Brain microvascular endothelial cell (primary cell): Measurements from ENCODE around the gene TRPT1.
A peak's percentile ranks its signal among the peaks of the same experiment; 100 is the strongest.
"Not testable (repeated sequence)": the region's sequence is repeated elsewhere in the genome, so short reads cannot be mapped to it uniquely, and the experiment has no call there.

Experiments
- DNase-seq: peaks from one replicate; pipeline ENCODE4 v3.0.0-alpha.2; 2020
- H3K27ac ChIP-seq: fragments of 250-450 bp; sonication (Bioruptor Pico); 2 replicates; pipeline ENCODE4 v1.5.1; 2020; ENCODE audit warnings: mild to moderate bottlenecking, moderate library complexity
- H3K27me3 ChIP-seq: fragments of 250-450 bp; sonication (Bioruptor Pico); replicated peaks from 2 replicates; pipeline ENCODE4 v1.5.1; 2020; ENCODE audit warnings: mild to moderate bottlenecking
- H3K36me3 ChIP-seq: fragments of 250-450 bp; sonication (Bioruptor Pico); replicated peaks from 2 replicates; pipeline ENCODE4 v1.5.1; 2020; ENCODE audit warnings: mild to moderate bottlenecking
- H3K4me3 ChIP-seq: 2 replicates; pipeline ENCODE4 v1.5.1; 2011; ENCODE audit warnings: low read depth, mild to moderate bottlenecking, control low read depth, low read length, moderate library complexity
- in situ Hi-C: cut with HindIII; loops from 2 replicates; pipeline ENCODE4 v1.10.0; 2017; ENCODE audit warnings: low sequenced_read_pairs, low pct_ligation_motif_present
- TF ChIP-seq, protein P1 (sequence below): IDR thresholded peaks from 2 replicates; pipeline ENCODE4 v1.5.1; 2011; ENCODE audit warnings: low read depth, mild to moderate bottlenecking, moderate library complexity, low read length, control low read depth, inconsistent platforms; ENCODE audit errors: missing control alignments

TRPT1 gene

DNA sequence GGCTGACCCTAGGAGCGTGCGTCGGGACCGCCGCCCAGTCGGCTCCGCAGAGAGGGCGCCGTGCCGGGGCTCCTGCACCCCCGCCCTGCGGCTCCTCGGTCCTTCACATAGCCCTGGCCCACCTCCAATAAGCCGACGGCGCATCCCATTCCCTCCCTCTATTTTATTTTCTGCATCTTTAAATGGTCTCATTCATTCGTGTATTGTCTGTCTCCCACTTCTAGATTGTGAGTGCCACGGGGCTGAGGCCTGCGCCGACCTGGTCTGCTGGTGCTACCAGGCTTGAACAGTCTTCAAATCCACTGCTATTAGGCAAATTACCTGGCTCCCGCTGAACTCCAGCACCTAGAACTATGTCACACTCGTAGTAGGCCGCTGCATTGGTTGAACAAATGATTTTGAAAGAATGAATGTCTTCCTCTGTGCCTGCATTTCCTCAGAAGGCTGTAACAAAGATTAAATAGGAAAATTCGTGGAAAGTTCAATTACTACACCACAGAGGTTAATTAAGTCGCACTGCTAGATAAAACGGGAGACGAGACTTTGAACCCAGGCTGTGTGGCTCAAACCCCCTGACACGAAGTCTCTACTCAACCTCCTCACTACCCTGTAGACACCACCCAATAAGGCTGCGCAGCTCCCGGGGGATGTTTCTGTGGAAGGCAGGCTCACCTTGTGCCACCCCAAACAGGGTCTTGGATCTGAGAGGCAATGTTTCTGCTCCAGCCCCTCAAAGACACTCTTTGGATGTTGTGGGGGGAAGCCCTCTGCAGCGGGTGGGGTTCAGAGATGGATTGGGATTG, 21.9 kb upstream of the TRPT1 start:
- H3K27ac ChIP-seq = no peak overlapping the region
- H3K36me3 ChIP-seq = peaks cover 11% of the 10 kb centered on the region
- H3K27me3 ChIP-seq = no peaks in the 10 kb centered on the region
- in situ Hi-C loops = no loop called here
- TF ChIP-seq, protein P1, sequence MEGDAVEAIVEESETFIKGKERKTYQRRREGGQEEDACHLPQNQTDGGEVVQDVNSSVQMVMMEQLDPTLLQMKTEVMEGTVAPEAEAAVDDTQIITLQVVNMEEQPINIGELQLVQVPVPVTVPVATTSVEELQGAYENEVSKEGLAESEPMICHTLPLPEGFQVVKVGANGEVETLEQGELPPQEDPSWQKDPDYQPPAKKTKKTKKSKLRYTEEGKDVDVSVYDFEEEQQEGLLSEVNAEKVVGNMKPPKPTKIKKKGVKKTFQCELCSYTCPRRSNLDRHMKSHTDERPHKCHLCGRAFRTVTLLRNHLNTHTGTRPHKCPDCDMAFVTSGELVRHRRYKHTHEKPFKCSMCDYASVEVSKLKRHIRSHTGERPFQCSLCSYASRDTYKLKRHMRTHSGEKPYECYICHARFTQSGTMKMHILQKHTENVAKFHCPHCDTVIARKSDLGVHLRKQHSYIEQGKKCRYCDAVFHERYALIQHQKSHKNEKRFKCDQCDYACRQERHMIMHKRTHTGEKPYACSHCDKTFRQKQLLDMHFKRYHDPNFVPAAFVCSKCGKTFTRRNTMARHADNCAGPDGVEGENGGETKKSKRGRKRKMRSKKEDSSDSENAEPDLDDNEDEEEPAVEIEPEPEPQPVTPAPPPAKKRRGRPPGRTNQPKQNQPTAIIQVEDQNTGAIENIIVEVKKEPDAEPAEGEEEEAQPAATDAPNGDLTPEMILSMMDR = no peak
- peak overlapping the region; percentile 70 for H3K4me3 ChIP-seq
- DNase-seq = no peak

DNA sequence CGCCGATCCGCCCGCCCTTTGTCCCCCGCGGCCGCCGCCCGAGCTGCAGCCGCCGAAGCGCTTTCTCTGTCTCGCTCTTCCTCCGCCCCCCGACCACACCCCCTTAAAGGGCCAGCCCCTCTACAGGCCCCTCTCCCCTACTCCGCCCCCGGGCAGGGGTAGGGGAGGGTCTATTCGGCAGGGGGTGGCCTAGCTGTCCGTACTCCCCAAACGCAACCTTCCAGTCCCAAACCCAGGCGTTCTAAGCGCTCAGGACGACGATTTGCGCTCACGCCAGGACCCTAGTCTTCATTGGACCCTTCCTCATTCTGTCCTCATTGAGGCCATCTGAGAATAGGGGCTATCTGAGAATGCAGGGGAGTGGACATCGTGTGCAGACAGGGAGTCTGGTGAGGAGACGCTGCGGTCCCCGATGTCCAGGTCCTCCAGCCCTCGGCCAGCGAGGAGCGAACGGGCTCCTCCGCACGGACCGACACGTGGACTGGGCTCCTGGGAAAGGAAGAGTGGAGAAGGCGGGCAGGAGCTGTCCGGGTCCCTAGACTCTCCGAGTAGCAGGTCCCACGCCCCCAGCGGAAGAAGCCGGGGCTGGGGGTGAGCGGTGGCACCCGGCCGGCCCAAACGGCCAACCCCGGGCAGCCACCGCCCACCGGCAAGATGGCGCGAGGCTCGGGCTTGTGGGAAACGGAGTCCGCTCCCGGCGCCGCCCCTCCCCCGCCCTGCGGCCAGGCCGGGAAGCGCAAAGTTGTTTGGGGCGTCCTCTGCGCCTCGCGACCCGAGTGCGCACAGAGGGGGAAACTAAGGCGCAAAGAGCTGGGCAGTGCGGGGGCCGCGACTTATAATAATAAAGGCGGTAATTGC, 21.1 kb upstream of the TRPT1 start, which contains the start of gene PPP1R14B:
PPP1R14B (minus strand) TSS at position 73 of the 858 bp plus-strand sequence. CDS start 270 bp downstream, outside the sequence.
- peak within 1 kb of the TSS; percentile 73 for H3K27ac ChIP-seq
- in situ Hi-C loops = no loop called here
- peak within 1 kb of the TSS; percentile 97 for H3K4me3 ChIP-seq
- TF ChIP-seq, protein P1 = no peak
- no peaks in the 10 kb centered on the region for H3K27me3 ChIP-seq
- peaks cover 11% of the 10 kb centered on the region for H3K36me3 ChIP-seq
- peak; percentile 74 for DNase-seq

DNA sequence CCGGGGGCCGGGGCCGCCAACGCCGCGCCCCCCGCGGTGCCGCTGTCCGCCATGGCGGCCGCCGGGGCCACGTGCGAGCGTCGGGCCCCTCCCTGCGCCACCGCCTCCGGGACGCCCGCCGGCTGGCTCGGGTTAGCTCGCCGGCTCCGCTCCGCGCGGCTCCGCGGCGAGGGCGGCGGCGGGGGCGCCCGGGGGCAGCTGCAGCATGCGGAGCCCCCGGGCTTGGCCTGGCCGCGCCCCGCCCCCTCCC, 20.6 kb upstream of the TRPT1 start:
- H3K27me3 ChIP-seq, DNase-seq, in situ Hi-C loops, H3K4me3 ChIP-seq: not testable (repeated sequence)
- H3K27ac ChIP-seq = peak overlapping the region; percentile 73
- H3K36me3 ChIP-seq = peaks cover 11% of the 10 kb centered on the region

DNA sequence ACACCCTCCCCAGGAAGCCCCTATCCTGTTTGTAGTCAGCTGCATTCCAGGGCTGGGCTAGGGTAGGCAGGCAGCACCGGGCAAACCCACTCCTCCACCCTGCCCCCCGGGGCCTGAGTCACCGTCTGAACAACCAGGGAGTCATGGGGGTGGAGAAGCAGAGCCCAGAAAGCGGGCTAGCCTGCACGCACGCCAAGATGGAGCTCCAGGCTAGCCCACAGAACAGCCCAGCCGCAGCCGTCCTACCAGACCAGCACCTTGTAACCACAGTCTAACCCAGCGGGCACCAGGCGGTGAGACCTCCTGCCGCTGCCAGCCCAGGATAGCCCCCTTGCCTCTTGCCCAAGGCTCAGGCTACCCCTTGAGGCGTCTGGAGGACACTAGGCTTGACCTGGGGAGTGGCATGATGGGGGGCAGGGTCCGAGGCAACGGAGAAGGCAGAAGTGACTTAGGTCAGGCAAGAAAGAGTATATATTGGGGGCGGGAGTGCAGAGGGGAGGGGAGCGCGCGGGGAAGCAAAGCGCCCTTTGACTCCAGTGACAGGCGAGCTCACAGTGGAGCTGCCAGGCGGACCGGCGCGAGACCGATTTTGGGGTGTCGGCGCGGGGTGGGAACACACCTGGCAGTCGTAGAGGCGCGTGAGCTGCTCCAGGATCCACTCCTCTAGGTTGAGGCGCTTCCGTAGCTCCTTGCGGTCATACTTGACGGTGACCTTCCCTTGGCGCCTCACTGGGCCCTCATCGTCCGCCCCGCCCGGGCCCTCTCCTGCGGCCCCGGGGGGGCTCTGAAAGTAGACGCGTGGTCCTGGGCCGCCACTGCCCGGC, 20.0 kb upstream of the TRPT1 start:
- Histone ChIP-seq H3K4me3 (peak overlapping the region; percentile 97), H3K36me3 (peaks cover 11% of the 10 kb centered on the region), H3K27ac (peak overlapping the region; percentile 73), H3K27me3 (no peaks in the 10 kb centered on the region)
- TF ChIP-seq, protein P1 = no peak
- peak; percentile 92 for DNase-seq
- in situ Hi-C loops = no loop called here

DNA sequence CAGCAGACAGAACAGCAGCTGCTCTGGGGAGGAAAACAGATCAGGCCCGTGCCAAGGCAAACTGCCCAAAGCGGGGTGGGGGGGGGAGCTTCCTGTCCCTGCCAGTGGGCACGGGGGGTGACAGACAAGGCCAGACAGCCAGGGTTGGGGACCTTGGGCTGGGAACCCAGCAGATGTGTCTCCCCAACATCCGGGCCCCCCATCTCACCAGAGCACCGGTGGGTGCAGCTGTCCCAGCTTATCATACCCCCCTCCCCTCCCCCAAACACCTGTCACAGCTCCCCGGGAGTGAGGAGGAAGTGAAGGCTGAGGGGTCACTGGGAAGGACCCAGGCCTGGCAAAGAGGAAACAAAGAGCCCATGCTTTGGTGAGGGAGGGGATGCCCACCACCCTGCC, 19.4 kb upstream of the TRPT1 start:
- in situ Hi-C loops = no loop called here
- peak overlapping the region; percentile 97 for H3K4me3 ChIP-seq
- DNase-seq = no peak
- H3K27ac ChIP-seq = peak overlapping the region; percentile 73
- peaks cover 11% of the 10 kb centered on the region for H3K36me3 ChIP-seq
- TF ChIP-seq, protein P1 = no peak
- H3K27me3 ChIP-seq = no peaks in the 10 kb centered on the region
